Embryonic facial prominence (tissue), 1 donor: Measurements from ENCODE around the gene DOK7.

Source experiments
- DNase-seq: peaks from one replicate; pipeline ENCODE4 v3.0.0-alpha.2; 2016; ENCODE audit errors: extremely low spot score

DOK7 gene

DNA sequence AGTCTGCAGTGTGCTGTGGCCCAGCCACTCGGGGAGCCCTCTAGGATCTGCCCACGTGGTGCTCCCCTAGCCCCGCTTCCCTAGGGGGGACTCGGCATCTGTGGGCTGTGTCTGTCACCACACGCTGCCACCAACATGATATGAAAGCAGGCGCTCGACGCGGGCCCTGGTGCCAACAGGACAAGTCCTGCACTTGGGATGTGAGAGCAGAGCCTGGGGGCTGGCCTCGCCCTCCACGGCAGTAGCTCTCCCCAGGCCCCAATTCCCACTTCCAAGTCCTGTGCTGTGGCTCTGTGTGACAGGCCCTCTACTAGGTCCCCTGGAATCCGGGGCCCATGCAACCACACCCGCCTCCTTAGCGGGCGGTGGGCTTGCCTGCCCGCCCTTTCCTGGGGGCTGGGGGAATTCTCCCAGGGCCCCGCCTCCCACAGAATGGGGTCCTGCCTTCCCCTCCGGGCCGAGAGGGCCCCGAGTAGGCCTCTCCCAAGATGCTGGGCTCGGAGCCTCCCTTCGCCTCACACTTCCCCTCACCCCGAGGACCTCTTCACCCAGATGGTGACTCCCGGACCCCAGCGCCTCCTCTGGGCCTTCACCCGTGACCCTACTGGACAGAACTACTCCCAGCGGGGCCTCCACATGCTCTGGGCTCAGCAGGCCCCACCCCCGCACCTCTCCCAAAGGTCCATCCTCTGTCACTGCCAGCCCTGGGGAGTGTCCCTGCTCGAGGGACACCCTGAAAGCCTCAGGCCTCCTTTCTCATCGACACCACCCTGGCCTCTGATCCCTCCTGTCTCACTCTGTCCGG, 57.9 kb downstream of the DOK7 start:
- DNase-seq, result no peak

DNA sequence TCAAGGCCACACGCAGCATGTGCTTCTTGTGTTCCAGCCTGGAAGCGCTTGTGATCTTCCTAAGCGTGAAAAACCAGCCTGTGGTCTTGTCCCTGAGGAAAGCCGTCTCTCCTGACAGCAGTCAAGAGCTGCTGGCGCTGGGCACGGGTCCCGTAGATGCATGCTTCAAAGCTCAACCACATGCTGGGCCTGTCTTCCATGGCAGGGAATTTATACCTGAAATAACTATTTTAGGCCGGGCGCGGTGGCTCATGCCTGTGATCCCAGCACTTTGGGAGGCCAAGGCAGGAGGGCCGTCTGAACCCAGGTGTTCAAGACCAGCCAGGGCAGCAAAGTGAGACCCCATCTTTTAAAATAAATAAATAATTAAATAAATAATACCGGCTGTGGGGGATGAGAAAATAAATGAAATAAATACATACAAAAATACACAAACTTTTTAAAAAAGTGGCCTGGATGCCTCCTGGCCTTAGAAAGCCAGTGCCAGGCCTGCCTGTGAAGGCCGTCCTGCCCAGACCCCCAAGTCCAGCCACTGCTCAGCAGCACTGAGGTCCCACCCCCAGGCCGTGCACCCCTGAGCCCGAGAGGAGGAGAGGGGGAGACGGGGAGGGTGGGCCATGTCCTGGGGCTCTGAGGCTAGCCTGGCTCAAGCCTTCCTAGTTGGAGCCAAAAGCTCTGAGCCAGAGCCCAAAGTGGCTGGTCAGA, 58.7 kb downstream of the DOK7 start:
- no peak for DNase-seq

DNA sequence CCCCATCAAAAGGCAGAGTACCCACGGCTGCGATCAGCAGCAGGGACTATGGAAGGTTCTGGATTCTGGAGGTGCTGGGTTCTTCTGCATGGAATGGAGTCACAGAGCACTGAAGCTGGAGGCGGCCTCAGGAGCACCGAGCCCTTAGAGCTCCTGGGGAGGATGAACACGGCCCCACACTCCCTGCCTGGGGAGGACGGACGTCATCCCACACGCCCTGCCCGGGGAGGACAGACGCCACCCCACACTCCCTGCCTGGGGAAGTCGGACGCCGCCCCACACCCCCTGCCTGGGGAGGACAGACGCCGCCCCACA, 59.2 kb downstream of the DOK7 start:
- DNase-seq, result no peak

DNA sequence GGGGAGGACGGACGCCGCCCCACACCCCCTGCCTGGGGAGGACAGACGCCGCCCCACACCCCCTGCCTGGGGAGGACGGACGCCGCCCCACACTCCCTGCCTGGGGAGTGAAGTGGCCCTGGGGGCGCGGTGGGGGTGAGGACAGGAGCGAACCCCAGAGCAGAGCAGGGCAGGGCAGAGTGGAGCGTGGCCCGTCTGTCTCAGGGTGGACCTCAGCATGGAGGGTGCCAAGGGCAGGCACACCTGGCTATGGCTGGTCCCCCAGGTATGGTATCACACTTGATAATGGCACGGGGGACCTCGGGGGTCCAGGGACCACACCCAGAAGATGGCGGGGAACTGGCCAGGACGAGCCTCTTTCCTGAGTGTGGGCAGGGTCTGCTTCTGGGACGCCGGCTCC, 59.5 kb downstream of the DOK7 start:
- no peak for DNase-seq

DNA sequence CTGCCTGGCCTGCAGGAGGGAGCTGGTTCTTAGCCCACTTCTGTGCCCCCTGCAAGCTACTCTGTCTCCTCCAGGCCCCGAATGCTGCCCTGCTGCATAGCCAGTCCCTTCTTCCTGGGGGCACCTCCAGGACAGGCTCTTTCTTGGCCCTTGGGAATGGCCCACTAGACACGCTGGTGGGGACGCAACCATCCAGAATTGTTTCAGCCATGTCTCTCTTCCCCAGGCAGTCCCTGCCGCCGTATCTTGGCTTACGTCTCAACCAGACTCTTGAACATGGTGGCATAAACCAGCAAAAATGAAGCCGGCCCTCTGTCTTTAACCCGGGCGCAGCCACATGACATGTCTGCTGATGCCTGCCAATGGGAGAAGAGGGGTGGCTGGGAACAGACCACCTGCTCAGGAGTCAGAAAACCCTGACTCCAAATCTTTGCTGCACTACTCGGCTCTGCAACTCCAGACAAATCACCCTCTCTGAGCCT, 60.1 kb downstream of the DOK7 start:
- no peak for DNase-seq

DNA sequence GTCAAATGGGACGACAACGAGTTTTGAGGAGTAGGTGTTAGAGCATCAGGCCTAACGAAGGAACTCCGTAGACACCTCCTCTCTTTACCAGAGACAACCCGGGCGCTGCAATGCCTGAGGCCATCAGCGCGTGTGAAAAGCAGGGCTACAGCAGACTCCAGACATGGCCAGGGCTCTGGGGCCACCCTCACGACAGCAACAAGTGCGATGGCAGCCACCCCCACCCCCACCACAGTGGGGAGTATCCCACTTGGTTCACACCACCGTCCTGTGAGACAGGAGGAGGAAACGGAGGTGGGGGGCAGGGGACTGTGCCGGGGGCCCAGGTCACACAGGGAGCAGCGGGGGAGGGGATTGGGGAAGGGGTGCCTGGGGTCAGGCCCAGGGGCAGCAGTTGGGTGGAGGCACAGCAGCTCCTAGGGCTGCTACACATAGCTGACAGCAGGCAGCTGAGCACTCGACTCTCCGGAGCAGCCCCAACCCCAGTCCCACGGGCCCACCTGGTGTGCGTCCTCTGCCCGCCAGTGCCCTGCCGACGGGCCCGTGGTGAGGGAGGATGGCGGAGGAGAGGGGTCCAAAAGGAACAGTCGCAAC, 60.6 kb downstream of the DOK7 start:
- DNase-seq, result no peak

DNA sequence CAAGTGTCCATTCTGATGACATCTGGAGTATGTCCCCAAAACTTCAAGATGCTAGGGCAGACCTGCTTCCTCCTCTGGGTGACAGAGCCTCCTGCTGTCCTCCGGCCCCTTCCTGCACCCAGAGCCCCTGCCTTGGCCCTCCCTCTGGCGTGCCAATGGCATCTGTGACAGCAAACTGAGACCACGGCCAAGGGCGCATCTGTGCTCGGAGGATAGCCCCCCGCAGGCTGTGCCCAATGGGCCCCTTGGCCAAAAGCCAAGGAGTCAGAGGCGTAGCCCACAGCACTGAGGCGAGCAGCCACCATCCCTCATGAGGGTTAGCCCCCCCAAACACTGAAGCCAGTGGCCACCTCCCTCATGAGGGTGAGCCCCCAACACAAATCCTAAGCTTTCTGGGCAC, 61.2 kb downstream of the DOK7 start:
- no peak for DNase-seq

DNA sequence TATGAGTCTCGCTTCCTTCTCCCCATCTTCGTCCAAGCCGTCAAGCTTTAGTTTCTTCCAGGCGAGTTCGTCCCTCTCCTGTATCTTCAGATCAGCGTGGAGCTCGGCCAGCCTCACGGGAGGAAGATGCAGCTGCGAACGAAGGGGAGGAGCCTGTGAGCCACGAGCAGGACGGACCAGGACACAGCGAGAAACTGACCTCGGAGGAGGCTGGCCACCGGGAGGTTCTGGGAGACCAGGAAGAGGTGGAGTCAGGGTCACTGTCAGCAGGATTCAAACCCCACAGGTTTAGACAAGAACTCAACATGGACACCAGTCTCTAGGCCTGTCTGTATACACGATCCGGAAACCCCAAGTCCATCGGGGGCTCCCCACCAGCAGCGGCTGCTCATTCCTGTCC, 61.8 kb downstream of the DOK7 start:
- no peak for DNase-seq

DNA sequence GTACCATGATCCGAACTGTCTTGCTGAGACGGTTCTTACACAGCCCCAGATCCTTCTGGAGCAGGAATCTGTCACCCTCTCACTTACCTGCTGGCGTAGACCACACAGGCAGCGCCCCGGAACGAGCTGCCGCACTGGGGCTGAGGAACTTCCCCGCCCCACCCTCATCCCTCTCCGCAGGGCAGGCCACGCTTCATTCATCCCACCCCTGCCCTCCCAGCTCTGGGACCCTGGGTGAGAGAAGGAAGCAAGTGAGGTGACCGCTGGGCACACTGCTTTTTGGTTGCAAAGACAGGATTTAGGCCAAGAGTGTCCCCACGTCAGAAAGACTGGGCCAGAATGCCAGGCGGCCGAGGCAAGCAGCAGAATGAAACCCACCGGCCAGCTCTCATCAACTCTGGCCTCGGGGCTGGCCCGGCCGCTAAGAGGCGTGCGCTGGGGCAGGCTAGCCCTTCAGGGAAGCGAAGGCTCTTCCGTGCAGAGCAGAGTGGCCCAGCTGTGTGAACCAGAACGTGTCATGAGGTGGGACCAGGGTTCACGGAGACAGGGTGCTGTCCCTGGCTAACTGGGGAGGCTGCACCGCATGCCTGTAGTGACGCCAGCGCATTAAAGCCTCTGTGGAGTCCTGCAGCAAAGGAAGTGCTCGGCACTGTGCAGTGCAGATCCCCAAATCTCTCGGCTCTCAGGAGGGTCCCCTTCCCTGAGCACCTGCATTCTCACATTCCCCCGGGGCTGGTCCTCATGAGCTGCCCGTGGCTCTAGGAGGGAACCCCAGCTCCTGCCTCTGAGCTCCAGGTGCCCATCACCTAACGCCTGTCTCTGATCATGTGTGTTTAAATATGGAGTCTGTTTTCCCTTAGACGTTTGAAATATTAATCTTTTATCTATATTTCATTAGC, 62.7 kb downstream of the DOK7 start:
- DNase-seq, result no peak

DNA sequence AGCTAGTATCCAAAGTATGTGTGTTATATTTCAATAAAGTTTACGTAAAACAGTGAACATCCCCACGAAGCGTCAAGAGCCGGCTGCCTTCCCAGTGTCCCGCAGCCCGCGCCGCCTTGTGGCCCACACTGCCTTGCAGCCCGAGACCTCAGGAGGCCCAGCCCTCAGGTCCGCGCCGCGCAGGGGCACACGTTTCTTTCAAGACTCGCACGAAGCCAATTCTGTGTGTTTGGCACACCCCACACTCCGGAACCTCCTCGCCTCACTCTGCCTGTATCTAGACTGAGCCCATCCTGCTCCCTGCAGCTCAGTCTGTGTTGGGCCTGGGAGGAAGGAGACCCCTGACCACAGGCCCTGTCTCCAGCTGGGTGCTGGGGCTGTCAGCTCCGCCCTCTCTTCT, 63.4 kb downstream of the DOK7 start:
- DNase-seq, result no peak

DNA sequence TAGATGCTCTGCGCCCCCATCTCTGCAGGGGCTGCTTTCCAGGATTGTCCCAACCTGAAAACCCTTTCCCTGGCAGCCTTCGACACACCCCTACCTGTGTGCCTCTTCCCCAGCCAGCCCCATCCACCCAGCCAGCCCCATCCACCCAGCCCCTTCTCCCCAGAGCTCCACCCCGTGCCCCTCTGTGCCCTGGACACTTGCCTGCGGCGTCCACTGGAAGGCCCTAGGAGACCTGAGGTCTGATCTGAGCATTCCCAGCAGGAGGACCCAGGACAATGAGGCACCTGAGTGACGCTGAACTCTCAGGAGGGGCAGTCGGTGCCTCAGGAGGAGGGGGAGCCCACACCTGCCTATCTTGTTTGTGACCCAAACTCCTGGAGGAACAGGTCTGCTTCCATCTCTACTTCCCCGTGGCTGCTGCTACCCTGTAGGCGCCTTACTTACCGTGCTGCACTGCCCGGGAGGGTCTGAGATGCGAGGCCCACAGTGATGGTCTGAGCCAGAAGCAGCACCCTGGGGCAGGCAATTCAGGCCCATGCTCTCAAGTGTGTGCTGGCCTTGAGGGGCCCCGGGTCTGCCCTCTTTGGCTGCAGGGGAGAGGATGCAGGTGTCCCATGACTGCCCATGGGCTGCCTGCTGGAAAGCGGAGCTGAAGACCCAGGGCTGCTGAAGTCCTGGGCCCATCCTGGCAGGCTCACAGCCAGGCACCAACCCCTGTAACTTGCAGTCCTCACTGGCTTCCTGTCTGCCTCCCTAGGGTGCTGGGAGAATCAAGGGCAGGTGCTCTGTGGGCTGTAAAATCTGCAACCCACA, 64.2 kb downstream of the DOK7 start:
- DNase-seq, result no peak

DNA sequence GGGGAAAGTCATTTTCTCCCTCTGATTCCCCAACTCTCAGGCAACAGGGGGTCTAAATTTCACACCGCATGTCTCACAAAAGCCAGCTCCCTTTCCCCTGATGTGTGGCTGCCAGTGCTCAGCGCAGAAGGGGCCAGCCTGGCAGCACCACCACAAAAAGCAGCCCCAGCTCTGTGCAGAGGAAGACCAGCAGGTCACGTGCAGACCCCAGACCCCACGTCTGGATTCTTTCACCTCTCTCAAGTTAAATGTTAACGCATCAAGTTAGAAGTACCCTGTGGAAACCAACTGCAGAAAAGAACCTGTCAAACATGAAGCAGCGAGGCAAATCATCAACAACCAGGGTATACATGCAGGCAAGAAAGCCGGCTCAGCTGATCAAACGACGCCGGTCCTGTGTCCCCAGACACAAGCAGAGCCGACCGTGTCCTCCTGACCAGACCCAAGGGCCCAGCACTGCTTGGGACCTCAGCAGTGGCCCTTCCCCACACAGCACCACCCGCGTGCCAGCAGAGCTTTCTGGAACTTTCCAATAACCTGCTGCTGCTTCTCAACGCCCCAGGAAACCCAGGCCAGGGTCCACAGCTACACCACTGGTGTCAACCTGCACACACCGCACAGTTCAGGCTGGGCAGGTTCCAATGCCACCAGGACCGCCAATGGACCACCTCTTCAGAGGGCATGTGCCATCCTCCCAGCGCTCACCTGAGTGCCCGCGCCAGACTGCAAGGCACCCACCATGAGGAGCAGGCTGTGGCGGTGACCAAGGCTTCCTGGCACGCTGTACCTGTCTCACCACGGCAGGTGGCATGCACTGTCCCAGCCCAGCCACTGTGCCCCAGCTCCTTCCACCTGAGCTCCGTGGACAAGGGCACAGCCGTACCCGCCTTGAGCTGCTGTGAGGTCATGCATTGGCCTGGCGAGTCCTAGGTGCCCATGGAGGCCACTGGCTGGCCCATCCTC, 65.1 kb downstream of the DOK7 start:
- DNase-seq, result no peak

DNA sequence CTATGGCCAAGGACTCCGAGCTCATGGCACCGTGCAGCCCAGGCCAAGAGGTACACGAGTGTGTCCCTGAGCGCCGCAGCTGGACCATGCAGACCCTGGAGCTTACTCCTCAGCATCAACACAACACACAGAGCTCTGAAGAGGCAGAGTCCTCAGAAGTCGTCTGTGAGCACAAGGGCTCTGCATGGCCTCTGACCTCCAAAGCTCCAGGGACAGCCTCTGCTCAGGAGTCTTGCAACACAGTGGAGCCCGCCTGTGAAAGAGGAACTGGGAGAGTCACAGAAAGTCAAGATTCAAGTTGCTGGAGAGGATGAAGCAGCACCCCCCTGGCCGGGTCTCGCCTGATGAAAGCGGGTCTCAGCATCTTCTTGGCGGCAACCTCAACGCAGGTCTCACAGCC, 66.3 kb downstream of the DOK7 start:
- no peak for DNase-seq

DNA sequence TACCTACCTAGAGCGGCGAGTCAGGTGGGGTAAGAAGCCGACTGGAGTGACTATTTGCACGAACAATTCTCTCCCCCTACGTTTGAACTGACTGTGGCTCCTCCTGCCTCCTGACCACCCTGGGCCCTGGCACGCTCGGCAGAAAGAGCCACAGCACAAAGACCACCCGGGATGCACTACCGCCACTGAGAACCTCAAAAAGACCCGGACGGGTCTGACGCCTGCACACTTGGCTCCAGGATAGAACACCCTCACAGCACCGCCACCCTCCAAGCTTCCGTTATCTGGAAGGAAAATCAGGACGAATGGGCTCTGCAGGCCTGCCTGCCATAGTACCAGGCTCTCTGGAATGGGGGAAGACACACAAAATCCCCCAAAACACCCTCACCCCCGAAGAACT, 66.9 kb downstream of the DOK7 start:
- DNase-seq, result no peak

DNA sequence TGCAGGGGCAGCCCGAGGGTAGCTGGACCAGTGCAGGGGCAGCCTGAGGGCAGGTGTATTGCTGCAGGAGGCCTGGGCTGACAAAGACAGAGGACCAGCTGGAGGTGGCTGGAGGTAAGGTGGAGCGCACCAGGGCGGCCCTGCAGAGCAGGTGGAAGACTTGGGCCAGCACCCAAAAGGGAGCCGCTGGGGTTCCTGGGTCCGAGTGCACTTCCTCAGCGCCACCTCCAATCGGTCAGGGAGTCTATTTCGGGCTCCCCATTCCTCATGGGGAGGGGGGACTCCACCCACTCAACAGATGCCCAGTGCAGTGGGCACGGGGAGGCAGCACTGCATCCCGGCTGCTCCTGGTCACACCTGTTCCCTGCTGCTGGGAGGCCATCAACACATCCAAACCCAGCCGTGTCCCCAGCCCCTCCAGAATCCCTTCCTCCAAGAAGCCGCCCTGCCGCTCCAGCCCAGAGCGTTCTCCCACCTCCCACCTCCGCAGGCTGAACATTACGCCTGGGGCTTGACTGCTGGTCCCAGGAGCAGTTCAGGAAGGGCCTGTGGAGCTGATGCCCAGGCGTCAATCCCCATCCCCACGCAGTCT, 67.7 kb downstream of the DOK7 start:
- no peak for DNase-seq

DNA sequence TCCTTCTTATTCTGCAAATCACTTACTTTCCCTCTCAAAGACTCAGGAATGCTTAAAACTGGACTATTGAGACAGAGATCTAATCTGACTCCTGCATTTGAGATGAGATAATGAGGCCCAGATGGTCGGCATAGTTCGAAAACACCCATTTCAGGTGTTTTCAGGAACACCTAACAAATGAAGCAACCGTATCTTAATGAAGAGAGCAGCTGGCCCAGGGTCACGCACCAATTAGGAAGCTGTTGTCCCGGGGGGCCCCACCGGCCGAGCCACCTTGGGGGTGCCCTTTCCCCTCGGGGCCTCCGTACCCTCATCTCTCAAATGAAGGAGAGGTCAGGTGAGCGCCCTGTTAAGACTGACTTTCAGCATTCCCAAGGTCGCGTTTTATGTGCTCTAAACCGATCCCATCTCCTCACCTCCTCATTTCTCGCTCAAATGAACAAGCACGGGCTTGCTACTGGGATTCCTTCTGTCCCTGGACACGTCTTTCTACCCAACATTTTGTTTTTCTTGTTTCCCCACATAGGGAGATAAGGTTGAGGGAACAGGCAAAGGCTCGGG, 68.3 kb downstream of the DOK7 start:
- no peak for DNase-seq

DNA sequence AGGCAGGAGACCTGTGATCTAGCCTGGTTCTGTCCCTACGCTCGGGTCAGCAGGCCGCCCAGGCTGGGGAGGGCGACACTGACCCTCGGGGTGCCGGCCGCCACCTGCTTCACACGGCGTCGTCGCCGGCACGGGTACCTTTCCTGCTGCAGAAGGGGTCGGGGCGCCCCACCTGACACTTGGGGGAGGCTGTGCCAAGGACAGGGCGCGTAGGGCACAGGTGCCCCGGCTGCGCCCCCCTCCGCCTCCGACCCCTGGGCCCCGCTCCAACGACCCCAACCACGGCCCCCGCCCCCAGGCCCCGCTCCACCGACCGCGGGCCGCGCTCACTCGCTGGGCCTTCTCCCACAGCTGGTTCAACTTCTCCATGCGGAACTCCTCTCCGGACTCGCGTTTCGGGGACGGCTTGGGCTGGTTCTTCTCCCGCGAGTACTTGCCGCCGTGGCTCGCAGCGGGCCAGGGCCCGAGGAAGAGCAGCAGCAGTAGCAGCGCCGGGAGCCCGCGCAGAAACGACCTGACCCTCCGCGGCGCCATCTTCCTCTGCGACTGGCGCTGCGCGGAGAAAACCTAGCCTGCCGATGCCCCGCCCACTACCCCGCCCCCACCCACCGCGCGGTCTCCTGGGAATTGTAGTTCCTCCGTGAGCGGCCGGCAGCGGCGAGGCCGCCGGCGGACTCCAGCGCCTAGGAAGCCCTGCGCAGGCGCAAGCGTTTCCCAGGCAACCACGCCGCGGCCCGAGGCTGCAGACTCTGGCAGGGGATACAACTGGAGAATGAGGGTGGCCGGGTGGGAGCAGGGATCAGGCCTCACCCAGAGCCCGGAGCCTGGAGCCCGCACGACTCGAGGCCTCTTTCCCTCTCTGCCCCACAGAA, 69.0 kb downstream of the DOK7 start, which contains the start of gene LRPAP1:
TSS of gene LRPAP1 (minus strand) at position 544 of the 872 bp plus-strand sequence. CDS start at position 534, 10 bp downstream.
- peak; percentile 72 for DNase-seq

DNA sequence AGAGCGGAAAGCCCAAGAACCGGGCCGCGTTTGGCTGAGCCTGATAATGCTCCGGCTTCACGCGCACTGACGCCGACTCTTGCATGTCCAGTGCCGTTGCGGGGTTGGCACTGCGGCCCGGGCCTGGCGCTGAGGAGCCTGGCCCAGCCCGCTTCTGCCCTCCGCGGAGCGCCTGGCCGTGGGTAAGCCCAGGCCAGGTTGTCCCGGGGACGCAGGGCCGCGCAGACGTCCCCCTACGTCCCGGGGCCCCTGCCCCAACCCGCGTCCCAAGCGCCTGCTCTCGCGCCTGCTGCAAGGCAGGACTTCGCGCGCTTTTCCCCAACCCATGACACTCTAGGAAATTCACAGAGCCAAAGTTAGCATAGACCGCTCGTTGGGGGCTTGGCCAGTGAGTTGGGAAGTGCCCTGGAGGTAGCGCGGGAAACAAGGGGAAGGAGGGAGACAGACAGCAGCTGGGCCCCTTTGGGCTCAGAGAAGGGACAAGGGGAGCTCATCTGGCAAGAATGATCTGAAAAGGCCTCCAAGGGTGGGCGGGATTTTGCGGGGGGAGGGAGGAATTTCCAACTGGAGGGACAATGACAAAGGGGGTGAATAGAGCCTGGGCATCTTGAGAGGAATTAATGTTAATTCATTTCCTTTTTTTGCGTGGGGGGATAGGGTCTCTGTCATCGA, 69.8 kb downstream of the DOK7 start:
- DNase-seq, result no peak
